Stimulated activated CD8-positive, alpha-beta memory T cell treated with anti-CD3 and anti-CD28 coated beads, Interleukin-12 subunit alpha, Interleukin-12 subunit beta, amount 100 ng/mL, for 24 hours (primary cell): Measurements from ENCODE around the gene PLPP4.

ENCODE experiments used
- DNase-seq: peaks from one replicate; pipeline ENCODE4 v3.0.0-alpha.2; 2020; ENCODE audit errors: extremely low read depth

PLPP4 gene

DNA sequence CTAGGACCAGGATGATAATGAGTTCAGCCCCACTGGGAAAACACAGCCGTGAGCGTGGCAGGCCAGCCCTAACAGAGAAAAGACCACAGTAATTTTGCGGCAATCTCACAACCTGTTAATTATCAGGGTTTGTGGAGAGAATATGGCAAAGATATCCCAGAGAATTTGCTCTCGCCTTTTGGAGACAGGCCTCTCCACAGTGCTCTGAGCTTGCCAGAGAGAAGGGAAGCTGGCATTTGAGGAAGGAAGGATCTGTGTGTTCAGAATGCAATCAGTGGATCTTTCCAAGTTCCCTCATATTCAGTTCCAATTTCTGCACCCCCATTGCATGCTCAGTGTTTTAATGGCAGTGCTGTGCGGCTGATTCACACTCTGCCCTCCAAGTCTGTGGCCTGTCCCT, 60.2 kb downstream of the PLPP4 start:
- no peak for DNase-seq

DNA sequence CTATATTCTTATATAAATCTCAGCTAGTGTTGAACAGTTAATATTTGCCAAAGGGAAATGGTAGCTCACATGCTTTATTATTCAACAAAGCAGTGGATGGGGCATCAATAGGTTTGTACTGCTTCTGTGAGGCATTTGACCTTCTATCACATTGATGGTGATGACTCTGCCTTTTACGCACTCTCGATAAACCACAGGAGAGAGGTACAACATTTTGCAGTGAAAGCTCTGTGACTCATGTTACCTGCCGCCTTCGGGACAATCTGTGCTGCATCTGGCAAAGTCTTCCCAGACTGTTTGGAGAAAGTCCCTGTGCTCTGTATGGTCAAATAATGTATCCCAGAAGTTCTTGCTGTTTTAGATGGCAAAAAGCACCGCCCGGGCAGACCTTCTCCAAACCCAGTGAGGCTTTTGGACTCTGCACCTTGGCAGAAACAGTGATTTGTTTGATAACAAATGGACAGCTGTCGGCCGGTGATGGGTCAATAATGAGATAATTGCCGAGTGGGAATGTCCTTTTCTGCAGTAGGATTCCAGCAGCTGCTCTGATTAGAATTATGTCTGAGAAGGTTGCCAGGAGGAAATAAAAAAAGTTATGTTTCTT, 61.0 kb downstream of the PLPP4 start:
- no peak for DNase-seq

DNA sequence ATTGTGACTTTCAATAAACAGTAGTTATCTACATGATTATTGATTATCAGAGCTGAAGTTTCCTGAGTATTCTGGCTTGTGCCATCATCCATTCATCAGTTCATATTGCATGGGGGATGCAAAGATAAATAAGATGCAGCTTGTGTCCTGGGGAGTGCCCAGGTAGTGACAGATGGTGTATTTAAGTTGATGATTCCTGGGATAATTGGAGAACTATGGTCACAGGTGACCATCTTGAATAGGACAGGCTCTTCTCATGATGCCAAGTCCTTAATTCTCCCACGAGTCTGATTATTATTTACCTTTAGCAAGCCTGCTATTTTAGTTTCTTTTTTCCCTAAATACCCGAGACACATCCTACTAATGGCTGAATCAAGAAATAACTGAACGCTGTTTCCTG, 64.9 kb downstream of the PLPP4 start:
- no peak for DNase-seq

DNA sequence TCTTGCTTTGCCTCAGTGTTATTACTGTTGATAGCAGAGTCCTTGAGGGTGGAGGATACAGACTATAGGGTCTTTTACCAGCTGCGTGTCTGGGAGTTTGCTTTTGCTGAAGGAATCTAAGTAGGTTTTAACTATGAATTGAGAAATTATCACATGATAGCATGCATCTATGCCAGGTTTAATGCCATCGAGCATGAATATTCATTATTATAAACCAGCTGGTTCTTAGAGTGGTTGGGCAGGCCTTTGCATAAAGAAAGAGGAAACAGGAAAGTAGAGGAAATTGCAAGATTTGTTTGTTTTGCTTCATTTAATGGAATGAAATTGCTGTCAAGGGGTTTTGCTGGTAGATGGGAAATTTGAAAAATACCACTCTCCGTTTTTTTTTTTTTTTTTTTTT, 70.7 kb downstream of the PLPP4 start:
- DNase-seq: no peak

DNA sequence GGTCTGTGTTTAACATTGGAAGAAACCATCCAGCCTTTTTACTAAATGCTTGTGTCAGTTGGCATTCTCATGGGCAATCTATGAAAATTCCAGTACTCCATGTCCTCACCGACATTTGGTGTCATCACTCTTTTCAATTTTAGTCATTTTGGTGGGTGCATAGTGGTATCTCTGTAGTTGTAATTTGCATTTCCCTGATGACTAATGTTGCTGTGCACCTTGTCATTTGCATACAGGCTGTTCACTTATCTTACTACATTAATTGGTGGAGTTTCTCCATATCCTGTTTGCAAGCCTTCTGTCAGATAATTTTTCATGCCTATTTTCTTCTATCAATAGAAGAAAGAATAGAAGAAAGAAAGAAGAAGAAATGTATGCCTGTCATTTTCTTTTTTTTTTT, 73.7 kb downstream of the PLPP4 start:
- DNase-seq: no peak

DNA sequence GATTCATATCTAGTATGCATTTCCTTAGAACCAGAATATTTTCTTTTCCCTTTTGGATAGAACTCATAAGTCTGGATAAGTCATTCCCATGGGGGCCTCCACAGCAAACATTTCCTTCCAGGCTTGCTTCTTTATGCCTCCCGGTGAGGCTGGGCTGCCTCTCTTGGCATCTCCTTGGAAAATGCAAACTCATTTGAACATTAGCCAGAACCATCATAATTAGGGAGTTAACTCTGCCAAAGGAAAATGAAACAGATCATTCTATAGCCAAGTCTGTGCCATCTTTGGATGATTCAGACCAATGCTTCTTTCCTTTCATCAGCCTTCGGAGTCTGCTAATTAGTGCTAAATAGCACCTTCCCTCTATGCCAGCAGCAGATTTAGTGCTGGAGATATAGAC, 81.1 kb downstream of the PLPP4 start:
- DNase-seq: no peak

DNA sequence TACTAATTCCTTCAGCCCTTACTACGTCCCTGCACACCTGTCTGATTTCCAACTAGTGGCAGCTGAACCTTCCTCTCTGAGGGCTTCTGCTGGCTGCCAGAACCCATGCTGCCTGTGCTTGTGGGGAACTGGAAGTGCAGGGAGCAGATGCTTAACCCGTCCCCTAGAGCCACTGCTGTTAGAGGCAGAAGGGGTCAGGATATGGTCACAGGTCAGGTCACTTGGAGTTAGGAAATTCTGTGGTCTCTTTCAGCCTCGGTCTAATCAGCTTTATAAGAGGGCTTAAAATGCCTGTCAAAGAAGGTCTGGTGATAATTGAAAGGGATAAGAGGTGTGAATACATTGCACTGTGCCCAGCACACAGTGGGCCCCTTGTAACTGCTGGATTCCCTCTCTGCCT, 82.0 kb downstream of the PLPP4 start:
- no peak for DNase-seq

DNA sequence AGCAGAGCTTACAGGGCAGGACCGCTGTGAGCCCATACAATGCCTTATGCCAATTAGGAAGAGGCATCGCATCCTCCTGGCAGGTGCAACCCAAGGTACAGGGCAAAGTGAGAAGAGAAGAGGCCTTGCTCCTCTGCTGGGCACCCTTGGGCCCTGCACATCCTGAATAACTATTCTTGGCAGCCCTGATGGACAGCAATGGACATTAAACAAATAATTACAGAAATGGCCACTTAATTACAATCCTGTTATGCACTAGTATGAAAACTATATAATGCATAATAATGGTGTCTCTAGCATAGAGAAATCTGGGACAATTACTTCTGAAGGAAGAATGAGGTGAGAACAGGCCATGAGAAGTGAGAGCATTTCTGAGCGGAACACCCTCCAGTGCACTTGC, 83.5 kb downstream of the PLPP4 start:
- DNase-seq: no peak

DNA sequence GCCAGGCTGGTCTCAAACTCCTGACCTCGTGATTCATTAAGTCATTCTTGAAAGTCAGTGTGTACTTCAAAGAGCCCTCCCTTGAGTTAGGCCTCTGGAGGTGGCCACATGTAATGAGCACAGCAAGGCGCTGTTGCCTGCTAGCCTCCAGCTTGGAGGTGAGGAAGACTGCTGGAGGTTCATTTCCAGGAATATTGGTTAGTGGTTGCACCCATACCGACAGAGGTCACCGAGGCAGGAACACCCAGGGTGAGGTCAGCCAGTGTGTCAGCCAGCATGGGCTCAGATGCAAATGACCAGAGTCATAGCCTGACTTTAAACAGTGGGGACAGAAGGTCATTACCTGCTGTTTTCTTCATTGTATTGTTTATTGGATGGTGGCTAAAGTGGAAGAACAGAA, 85.0 kb downstream of the PLPP4 start:
- DNase-seq: no peak

DNA sequence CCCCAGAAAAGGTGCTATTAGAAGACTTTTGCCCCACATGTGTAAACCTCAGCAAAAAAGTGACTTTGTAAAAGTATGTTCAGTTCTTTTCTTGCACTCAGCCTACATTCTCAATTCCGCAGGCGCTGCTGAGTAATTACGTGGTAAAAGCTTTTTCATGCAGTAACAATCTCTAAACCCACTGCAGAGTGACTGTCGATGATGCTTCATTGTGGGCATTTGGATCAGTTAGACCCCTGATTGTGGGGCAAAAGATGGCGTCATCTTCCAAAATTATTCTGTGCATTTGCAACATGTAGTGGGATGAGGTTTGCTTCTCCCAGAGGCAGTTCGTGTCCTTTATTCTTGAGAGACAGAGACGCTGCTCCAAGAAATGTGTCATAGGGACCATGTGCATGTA, 85.6 kb downstream of the PLPP4 start:
- DNase-seq: no peak

DNA sequence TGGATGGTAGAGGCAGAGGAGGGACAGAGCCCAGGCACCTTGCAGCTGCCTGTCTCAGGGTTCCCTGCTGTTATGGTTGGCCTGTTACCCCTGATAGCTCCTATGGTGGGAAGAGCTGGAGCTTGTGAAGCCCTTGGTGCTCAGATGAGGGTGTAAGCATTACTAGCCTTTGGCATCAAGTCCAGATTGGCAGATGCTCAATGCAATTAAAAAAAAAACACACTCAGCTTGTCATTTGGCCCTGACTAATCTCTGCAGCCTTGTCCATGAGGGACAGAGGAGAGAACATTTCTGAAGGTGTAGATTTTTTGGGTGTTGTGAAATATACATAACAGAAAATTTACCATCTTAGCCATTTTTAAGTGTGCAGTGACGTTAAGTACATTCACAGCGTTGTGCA, 86.3 kb downstream of the PLPP4 start:
- no peak for DNase-seq

DNA sequence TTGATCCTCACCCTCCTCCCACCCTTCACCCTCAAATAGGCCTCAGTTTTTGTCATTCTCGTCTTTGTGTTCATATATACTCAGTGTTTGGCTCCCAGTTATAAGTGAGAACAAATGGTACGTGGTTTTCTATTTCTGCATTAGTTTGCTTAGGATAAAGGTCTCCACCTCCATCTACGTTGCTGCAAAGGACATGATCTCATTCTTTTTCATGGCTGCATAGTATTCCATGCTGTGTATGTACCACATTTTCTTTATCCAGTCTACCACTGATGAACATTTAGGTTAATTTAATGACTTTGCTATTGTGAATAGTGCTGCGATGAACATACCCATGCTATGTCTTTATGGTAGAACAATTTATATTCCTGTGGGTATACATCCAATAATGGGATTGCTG, 91.2 kb downstream of the PLPP4 start:
- DNase-seq: no peak

DNA sequence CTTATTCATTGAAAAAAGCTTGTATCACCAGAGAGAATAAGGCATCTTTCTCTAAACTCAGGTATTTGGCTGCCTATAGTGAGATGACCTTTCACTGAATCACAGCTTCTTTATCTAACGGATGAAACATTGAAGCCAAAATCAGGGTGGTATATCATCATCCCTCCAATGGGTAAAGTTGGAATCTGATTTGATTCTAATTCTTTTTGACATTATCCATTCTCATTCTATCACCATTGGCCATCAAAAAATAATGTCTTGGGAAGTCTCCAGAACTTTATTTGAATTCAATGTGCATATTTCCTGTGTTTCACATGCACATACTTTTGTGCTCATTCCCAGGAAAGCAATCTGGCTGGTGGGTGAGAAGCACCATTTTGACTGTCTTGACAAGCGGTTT, 95.2 kb downstream of the PLPP4 start:
- no peak for DNase-seq

DNA sequence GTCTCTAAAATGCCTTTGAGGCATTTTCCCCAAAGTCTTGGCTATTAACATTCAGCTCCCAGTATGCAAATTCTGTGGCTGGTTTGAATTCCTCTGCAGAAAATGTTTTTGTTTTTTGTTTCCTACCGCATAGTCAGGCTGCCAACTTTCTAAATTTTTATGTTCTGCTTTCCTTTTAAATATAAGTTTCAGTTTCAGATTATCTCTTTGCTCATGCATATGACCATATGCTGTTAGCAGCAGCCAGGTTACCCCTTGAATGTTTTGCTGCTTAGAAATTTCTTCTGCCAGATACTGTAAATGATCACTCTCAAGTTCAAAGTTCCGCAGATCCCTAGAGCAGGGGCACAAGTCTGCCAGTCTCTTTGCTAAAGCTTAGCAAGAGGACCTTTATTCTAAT, 96.9 kb downstream of the PLPP4 start:
- DNase-seq: no peak

DNA sequence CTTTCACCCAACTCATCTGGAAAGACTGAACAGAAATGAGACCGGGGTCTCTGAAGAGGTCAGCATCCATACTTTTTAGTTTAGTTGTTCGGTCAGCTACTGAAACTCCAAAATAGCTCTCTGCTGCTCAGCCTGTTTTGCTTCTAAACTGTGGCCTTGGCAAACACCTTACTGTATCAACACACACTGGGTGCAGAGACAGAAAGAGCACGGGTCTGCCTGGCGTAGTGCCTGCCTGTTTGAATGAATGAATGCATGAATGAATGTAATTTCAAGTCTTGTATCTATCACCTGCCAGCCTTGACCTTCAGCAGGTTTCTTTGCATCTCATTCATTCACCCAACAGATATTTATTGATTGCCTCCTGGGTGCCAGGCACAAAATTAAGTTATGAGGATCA, 98.4 kb downstream of the PLPP4 start:
- no peak for DNase-seq

DNA sequence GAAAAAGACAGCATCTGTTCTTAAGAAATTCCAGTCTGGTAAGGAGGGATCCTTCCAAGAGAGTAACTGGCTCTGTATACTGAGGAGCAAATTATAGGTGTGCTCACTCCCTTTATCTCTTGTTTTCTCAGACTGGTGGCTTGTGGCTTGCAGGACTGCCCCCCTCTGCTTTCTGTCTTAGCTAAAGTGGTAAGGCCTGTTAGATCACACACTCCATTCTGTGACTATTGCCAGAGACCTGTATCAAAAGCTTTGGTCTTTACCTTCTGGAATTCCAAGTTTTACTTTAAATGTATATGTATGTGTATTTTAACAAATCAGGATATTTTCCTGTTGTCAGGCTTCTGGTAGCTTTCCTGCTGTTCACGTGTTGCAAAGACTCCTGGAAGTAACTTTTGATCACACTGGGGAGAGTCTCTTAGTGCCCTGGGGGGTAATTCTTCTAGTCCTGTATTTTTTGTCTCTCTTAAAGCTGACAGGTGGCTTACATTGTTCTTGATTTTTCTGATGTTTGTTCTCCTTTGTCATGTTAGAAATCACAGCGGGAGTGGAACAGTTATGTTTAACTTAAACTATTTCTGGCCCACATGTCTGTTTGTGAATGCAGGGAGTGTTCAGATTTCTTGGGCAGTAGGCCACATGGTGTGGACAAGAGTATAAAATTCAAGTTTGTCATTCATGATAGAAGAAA, 99.0 kb downstream of the PLPP4 start:
- DNase-seq: no peak

DNA sequence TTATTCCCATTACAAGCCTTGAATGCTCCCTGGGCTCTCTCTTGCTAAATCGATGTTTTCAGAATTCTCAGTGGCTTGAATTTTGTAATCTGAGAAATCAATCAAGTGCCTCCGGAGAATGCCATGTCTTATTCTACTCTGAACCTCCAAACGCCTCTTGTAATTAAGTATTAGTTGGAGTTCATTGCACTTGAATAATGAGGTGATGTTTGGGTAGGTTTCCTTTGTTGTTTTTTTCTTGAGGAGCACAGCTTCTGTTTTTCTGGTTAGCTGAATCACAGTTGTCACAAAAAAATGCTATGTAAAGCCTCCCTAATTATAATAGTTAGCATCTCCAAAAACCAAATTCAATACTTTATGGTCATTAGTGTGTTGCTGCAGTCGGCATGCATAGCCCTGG, 100.3 kb downstream of the PLPP4 start:
- DNase-seq: no peak

DNA sequence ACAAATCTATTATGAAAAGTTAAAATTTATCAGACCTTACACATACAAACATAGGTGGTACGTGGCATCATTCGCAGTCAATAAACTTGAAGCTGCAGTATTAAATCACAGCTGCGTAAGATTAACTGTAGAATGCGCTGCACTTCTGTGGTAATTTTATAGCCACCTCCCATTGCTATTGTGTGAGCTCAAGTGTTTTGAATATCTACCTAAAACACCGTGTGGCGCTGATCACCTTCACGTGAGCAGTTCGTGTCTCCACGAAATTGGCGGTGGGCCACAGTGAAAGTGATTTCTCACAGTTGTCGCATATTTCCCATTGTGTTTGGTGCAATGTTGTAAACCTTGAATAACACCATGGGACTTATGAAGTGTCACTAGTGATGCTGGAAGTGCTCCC, 102.8 kb downstream of the PLPP4 start:
- DNase-seq: no peak

DNA sequence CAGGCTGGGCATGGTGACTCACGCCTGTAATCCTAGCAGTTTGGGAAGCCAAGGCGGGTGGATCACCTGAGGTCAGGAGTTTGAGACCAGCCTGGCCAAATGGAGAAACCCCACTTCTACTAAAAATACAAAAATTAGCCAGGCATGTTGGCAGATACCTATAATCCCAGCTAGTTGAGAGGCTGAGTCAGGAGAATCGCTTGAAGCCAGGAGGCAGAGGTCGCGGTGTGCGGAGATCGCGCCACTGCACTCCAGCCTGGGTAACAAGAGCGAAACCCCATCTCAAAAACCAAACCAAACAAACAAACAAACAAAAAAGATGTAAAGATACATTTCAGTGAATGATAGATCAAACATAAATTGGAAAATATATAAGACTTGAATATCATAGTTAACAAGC, 105.9 kb downstream of the PLPP4 start:
- DNase-seq: no peak

DNA sequence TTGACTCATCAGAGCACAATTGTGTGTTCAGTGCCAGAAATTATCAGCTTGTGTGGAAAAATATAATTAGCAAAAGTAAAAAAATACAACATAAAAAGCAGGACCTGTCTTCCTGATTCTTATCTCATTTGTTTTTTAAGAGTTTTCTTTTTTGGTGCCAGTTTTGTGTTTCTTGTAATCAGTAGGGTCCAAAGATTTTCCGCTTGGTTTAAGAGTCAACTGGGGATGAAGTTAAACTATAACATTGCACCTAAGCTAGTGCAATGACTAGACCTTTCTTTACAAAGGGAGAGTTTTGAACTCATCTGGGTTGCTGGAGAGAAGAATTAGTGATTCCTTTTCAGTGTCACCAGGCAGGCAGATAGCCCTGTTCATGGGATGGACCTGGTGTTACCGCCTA, 113.4 kb downstream of the PLPP4 start:
- DNase-seq: no peak

DNA sequence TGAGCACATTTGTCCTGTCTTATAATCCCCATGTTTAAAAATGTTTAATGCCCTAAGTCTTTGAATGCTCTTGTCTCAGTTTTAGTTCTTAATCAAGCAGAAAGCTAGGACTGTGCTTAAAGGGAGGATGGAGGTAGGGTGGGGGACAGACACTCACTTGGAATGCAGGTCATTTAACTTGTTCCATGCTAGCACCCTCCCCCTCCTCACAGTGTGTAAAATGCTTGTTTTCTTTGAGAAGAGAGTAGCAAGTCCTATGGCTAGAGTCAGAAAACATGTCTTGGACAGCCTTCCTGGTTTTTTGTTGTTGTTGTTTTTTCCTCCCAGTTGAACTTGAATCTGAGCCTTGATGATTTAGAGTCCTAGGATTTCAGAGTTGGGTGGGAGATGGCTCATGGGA, 114.2 kb downstream of the PLPP4 start:
- DNase-seq: no peak

DNA sequence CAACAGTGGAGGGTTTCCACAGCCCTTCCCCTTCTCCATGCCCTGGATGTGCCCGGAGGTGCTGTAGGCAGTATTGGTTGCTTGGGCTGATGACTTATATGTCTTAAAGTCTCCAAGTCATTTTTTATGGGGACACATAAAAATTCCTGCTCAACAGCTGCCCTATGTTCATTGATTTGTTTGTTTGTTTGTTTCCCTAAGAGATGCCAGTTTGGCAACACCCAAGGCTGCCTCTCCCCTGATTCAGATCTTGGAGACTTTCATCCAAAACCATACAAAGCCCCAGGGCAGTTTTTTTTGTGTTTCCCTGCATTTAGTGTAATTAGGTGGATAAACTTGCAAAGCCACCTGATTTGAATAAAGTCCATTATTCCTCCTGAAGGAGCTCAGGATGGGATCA, 115.3 kb downstream of the PLPP4 start:
- DNase-seq: no peak

DNA sequence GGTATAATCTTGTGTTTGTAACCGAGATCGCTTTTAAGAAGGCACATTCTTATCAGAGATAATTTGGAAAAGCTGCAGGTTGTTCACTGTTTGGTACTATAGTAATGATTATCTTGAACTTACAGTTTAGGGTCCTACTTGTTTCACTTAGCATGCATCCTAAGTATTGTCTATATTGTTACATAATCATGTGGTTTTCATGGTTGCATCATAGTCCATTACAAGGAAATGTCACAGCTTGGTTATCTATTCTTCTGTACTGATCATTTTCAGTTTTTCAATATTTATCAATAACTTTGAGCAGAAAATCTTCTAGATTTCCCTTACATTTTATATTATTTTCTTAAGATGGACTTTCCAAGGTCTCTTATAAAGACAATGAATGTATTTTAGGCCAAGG, 116.3 kb downstream of the PLPP4 start:
- no peak for DNase-seq

DNA sequence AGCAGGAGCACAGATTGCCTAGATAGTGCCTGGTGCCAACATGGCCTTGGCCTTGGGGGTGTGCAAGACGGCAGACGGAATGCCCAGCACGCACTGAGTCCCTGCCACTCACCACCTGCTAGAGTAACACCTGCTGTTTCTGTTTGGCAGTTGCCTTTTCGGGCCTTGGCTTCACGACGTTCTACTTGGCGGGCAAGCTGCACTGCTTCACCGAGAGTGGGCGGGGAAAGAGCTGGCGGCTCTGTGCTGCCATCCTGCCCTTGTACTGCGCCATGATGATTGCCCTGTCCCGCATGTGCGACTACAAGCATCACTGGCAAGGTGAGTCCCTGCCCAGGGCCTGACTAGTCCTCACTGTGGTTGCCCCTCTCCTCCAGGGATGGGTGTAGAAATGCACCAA, 118.0 kb downstream of the PLPP4 start:
- no peak for DNase-seq
